Measurements from ENCODE around the gene PDCD4.

Gene PDCD4

GRCh38 chr10:110947061-110947595 is 75.4 kb downstream of the PDCD4 start:
- H3K4me3 ChIP-seq (ENCODE audit: low read length), result no peak overlapping the region
- no peaks in the 10 kb centered on the region; the same call in 1 of the 2 replicates for H3K27me3 ChIP-seq (ENCODE audit: control insufficient read depth, insufficient read depth, low read length)
- no peak for DNase-seq (ENCODE audit: low read depth, low spot score)
- no peaks in the 10 kb centered on the region for H3K36me3 ChIP-seq (ENCODE audit: control insufficient read depth, insufficient read depth, low read length)
- H3K27ac ChIP-seq (ENCODE audit: low read length), result no peak overlapping the region
- no peaks in the 10 kb centered on the region for H3K9me3 ChIP-seq (ENCODE audit: control insufficient read depth, insufficient read depth, low read length)
- 0 out of 2 replicates have a peak, but pooled peaks cover 2% of the 10 kb centered on the region for H3K4me1 ChIP-seq (ENCODE audit: control insufficient read depth, insufficient read depth, low read length)
- no CpG with 5 or more reads among the region's 4 CpGs for WGBS (ENCODE audit: insufficient coverage, insufficient read length)
